ENCODE measurements around the gene SORBS1.

The SORBS1 gene

GRCh38 chr10:95363303-95363912 is 197.8 kb downstream of the SORBS1 start:
- Histone ChIP-seq H3K79me1 (ENCODE audit: low read length) (no peaks in the 10 kb centered on the region), H3K23ac (ENCODE audit: low read length) (no peak overlapping the region), H3K4me1 (ENCODE audit: control insufficient read depth, low read depth, low read length) (no peaks in the 10 kb centered on the region), H2BK15ac (replicated peaks; ENCODE audit: low read depth) (no peak overlapping the region), H4K5ac (ENCODE audit: low read length) (no peak overlapping the region), H3K79me2 (ENCODE audit: control insufficient read depth, insufficient read depth, low read length) (no peaks in the 10 kb centered on the region), H3K4me2 (ENCODE audit: low read length) (no peak overlapping the region), H3K27me3 (ENCODE audit: insufficient read depth, low read length, poor library complexity) (no peaks in the 10 kb centered on the region), H3K9ac (ENCODE audit: low read length) (no peak overlapping the region), H2BK120ac (ENCODE audit: low read depth, low read length) (no peak overlapping the region), H4K8ac (ENCODE audit: low read depth, low read length) (no peak overlapping the region), H3K18ac (ENCODE audit: low read length) (no peak overlapping the region), H3K4me3 (ENCODE audit: low read length) (no peak overlapping the region), H2BK5ac (ENCODE audit: low read length) (no peak overlapping the region), H2AK5ac (ENCODE audit: low read length) (no peak overlapping the region), H3K56ac (ENCODE audit: low read length) (no peak overlapping the region), H3K27ac (ENCODE audit: low read depth, low read length) (no peak overlapping the region), H3K4ac (ENCODE audit: low read depth, low read length) (no peak overlapping the region), H3K36me3 (ENCODE audit: control insufficient read depth, insufficient read depth, low read length) (no peaks in the 10 kb centered on the region)
- WGBS (ENCODE audit: extremely low coverage, insufficient coverage, low lambda C conversion rate): no CpG with 5 or more reads among the region's 2 CpGs
- DNase-seq: peak; percentile 74

GRCh38 chr10:95360122-95360714 is 201.0 kb downstream of the SORBS1 start:
- H2BK5ac ChIP-seq (ENCODE audit: low read length): no peak overlapping the region
- H3K18ac ChIP-seq (ENCODE audit: low read length): no peak overlapping the region
- H4K8ac ChIP-seq (ENCODE audit: low read depth, low read length): no peak overlapping the region
- H3K56ac ChIP-seq (ENCODE audit: low read length): no peak overlapping the region
- no peak overlapping the region for H3K27ac ChIP-seq (ENCODE audit: low read depth, low read length)
- H3K27me3 ChIP-seq (ENCODE audit: insufficient read depth, low read length, poor library complexity): no peaks in the 10 kb centered on the region
- no peak overlapping the region for H3K4me3 ChIP-seq (ENCODE audit: low read length)
- no peaks in the 10 kb centered on the region for H3K36me3 ChIP-seq (ENCODE audit: control insufficient read depth, insufficient read depth, low read length)
- peak overlapping the region; percentile 40 for H3K4ac ChIP-seq (ENCODE audit: low read depth, low read length)
- H3K79me2 ChIP-seq (ENCODE audit: control insufficient read depth, insufficient read depth, low read length): no peaks in the 10 kb centered on the region
- H3K23ac ChIP-seq (ENCODE audit: low read length): no peak overlapping the region
- H3K4me1 ChIP-seq (ENCODE audit: control insufficient read depth, low read depth, low read length): no peaks in the 10 kb centered on the region
- no peak overlapping the region for H2BK15ac ChIP-seq (replicated peaks; ENCODE audit: low read depth)
- no peak overlapping the region for H2BK120ac ChIP-seq (ENCODE audit: low read depth, low read length)
- H2AK5ac ChIP-seq (ENCODE audit: low read length): no peak overlapping the region
- DNase-seq: no peak
- H3K4me2 ChIP-seq (ENCODE audit: low read length): no peak overlapping the region
- H3K79me1 ChIP-seq (ENCODE audit: low read length): no peaks in the 10 kb centered on the region
- no peak overlapping the region for H4K5ac ChIP-seq (ENCODE audit: low read length)
- H3K9ac ChIP-seq (ENCODE audit: low read length): no peak overlapping the region

DNA sequence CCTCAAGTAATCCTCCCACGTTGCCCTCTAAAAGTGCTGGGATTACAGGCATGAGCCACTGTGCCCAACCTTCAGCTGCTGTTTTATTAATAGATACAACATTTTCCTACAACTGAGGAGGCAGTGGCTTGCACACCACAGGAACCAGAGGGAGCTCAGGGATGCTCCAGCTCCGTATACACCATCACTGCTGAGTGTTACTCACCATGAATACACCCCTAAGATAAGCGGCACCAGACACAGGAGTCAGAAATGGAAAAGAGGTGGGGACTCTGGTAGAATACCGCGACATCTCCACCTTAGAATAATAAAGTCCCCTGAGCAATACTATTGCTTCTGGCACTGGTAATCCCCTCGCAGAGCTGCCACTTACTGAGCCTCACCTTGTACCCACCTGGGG is 201.7 kb downstream of the SORBS1 start:
- Histone ChIP-seq H3K4me2 (ENCODE audit: low read length) (no peak overlapping the region), H3K79me2 (ENCODE audit: control insufficient read depth, insufficient read depth, low read length) (no peaks in the 10 kb centered on the region), H2AK5ac (ENCODE audit: low read length) (no peak overlapping the region), H3K23ac (ENCODE audit: low read length) (no peak overlapping the region), H3K4me3 (ENCODE audit: low read length) (no peak overlapping the region), H4K8ac (ENCODE audit: low read depth, low read length) (no peak overlapping the region), H4K5ac (ENCODE audit: low read length) (no peak overlapping the region), H3K56ac (ENCODE audit: low read length) (no peak overlapping the region), H2BK5ac (ENCODE audit: low read length) (no peak overlapping the region), H3K4ac (ENCODE audit: low read depth, low read length) (no peak overlapping the region), H3K4me1 (ENCODE audit: control insufficient read depth, low read depth, low read length) (no peaks in the 10 kb centered on the region), H2BK120ac (ENCODE audit: low read depth, low read length) (no peak overlapping the region), H3K27ac (ENCODE audit: low read depth, low read length) (no peak overlapping the region), H3K9ac (ENCODE audit: low read length) (no peak overlapping the region), H3K36me3 (ENCODE audit: control insufficient read depth, insufficient read depth, low read length) (no peaks in the 10 kb centered on the region), H3K18ac (ENCODE audit: low read length) (no peak overlapping the region), H3K27me3 (ENCODE audit: insufficient read depth, low read length, poor library complexity) (no peaks in the 10 kb centered on the region), H3K79me1 (ENCODE audit: low read length) (no peaks in the 10 kb centered on the region), H2BK15ac (replicated peaks; ENCODE audit: low read depth) (no peak overlapping the region)
- no peak for DNase-seq
- no CpG with 5 or more reads among the region's 6 CpGs for WGBS (ENCODE audit: extremely low coverage, insufficient coverage, low lambda C conversion rate)

GRCh38 chr10:95356190-95356955 is 204.8 kb downstream of the SORBS1 start:
- no peaks in the 10 kb centered on the region for H3K4me1 ChIP-seq (ENCODE audit: control insufficient read depth, low read depth, low read length)
- DNase-seq: no peak
- H3K79me1 ChIP-seq (ENCODE audit: low read length): no peaks in the 10 kb centered on the region
- H3K4me3 ChIP-seq (ENCODE audit: low read length): no peak overlapping the region
- H3K4me2 ChIP-seq (ENCODE audit: low read length): no peak overlapping the region
- no peaks in the 10 kb centered on the region for H3K79me2 ChIP-seq (ENCODE audit: control insufficient read depth, insufficient read depth, low read length)
- no peaks in the 10 kb centered on the region for H3K27me3 ChIP-seq (ENCODE audit: insufficient read depth, low read length, poor library complexity)
- no CpG with 5 or more reads among the region's 23 CpGs for WGBS (ENCODE audit: extremely low coverage, insufficient coverage, low lambda C conversion rate)
- no peak overlapping the region for H2BK15ac ChIP-seq (replicated peaks; ENCODE audit: low read depth)
- no peak overlapping the region for H4K5ac ChIP-seq (ENCODE audit: low read length)
- no peak overlapping the region for H3K27ac ChIP-seq (ENCODE audit: low read depth, low read length)
- H3K18ac ChIP-seq (ENCODE audit: low read length): no peak overlapping the region
- H4K8ac ChIP-seq (ENCODE audit: low read depth, low read length): no peak overlapping the region
- H2AK5ac ChIP-seq (ENCODE audit: low read length): no peak overlapping the region
- no peaks in the 10 kb centered on the region for H3K36me3 ChIP-seq (ENCODE audit: control insufficient read depth, insufficient read depth, low read length)
- no peak overlapping the region for H2BK5ac ChIP-seq (ENCODE audit: low read length)
- H3K9ac ChIP-seq (ENCODE audit: low read length): no peak overlapping the region
- no peak overlapping the region for H2BK120ac ChIP-seq (ENCODE audit: low read depth, low read length)
- no peak overlapping the region for H3K23ac ChIP-seq (ENCODE audit: low read length)
- H3K4ac ChIP-seq (ENCODE audit: low read depth, low read length): no peak overlapping the region
- H3K56ac ChIP-seq (ENCODE audit: low read length): no peak overlapping the region

DNA sequence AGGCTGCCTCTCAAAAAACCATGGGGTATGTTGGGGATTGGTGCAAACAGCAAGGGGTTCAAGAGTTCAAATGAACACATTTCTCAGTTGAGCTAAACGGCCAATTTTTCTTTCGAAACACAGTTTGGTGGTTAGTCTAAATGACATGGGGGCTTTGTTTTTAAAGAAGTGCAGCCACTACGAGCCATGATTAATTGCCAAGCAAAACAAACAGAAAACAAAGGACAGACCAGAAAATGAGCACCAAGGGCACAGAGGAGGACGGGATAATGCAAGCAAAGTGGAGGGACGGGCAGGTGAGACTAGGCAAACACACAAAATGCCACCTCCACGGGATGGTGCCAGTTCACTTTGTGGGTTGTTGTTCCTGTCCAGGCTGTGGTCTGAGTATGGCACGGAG is 205.9 kb downstream of the SORBS1 start:
- H3K56ac ChIP-seq (ENCODE audit: low read length): no peak overlapping the region
- no peak overlapping the region for H3K4me2 ChIP-seq (ENCODE audit: low read length)
- no peak overlapping the region for H2BK15ac ChIP-seq (replicated peaks; ENCODE audit: low read depth)
- H3K23ac ChIP-seq (ENCODE audit: low read length): no peak overlapping the region
- no peaks in the 10 kb centered on the region for H3K79me2 ChIP-seq (ENCODE audit: control insufficient read depth, insufficient read depth, low read length)
- no peak overlapping the region for H3K27ac ChIP-seq (ENCODE audit: low read depth, low read length)
- no peak overlapping the region for H3K18ac ChIP-seq (ENCODE audit: low read length)
- H3K79me1 ChIP-seq (ENCODE audit: low read length): no peaks in the 10 kb centered on the region
- no peak for DNase-seq
- H3K27me3 ChIP-seq (ENCODE audit: insufficient read depth, low read length, poor library complexity): no peaks in the 10 kb centered on the region
- H4K5ac ChIP-seq (ENCODE audit: low read length): no peak overlapping the region
- H3K4ac ChIP-seq (ENCODE audit: low read depth, low read length): no peak overlapping the region
- H4K8ac ChIP-seq (ENCODE audit: low read depth, low read length): no peak overlapping the region
- H3K4me1 ChIP-seq (ENCODE audit: control insufficient read depth, low read depth, low read length): no peaks in the 10 kb centered on the region
- no peak overlapping the region for H3K9ac ChIP-seq (ENCODE audit: low read length)
- H2BK120ac ChIP-seq (ENCODE audit: low read depth, low read length): no peak overlapping the region
- no CpG with 5 or more reads among the region's 7 CpGs for WGBS (ENCODE audit: extremely low coverage, insufficient coverage, low lambda C conversion rate)
- no peaks in the 10 kb centered on the region for H3K36me3 ChIP-seq (ENCODE audit: control insufficient read depth, insufficient read depth, low read length)
- H2AK5ac ChIP-seq (ENCODE audit: low read length): no peak overlapping the region
- no peak overlapping the region for H3K4me3 ChIP-seq (ENCODE audit: low read length)
- no peak overlapping the region for H2BK5ac ChIP-seq (ENCODE audit: low read length)

All from mesendoderm (in vitro differentiated cells).